Upper lobe of left lung (tissue), 6 donors: ENCODE data around the gene ANKRD10. TPM values are rescaled to one million over a fixed set of nuclear protein-coding genes. Genes with fewer than 3 reads are reported as not detected.

ENCODE experiments used
- ATAC-seq, 2 donors: fragments of 200-7000 bp; cut with Tn5 transposase; one replicate each; pipeline ENCODE4 v1.9.1; 2022; ENCODE audit warnings: mild to moderate bottlenecking in 2 of 2, moderate library complexity in 2 of 2; ENCODE audit not compliant: low FRiP score in 2 of 2
- DNase-seq, 2 donors: peaks; one replicate each; pipeline ENCODE4 v3.0.0-alpha.2; 2019 to 2020
- H3K27ac ChIP-seq, 4 donors: fragments of 200-600 bp; sonication (generic); one replicate each; pipeline ENCODE4 v1.5.1; 2016 to 2019
- H3K27me3 ChIP-seq, 4 donors: fragments of 200-600 bp; sonication (generic); one replicate each; pipeline ENCODE4 v1.5.1; 2017 to 2019
- H3K36me3 ChIP-seq, 4 donors: fragments of 200-600 bp; sonication (generic); one replicate each; pipeline ENCODE4 v1.5.1; 2016 to 2019
- H3K4me1 ChIP-seq, 4 donors: fragments of 200-600 bp; sonication (generic); one replicate each; pipeline ENCODE4 v1.5.1; 2018 to 2019
- H3K4me3 ChIP-seq, 4 donors: fragments of 200-600 bp; sonication (generic); one replicate each; pipeline ENCODE4 v1.5.1; 2017 to 2019; ENCODE audit warnings: mild to moderate bottlenecking in 2 of 4, moderate library complexity in 1 of 4
- H3K9me3 ChIP-seq, 4 donors: fragments of 200-600 bp; sonication (generic); one replicate each; pipeline ENCODE4 v1.5.1; 2018 to 2019
- CTCF ChIP-seq, 6 experiments: fragments of 450-650 bp in 4 of 6; fragments of 200-600 bp in 2 of 6; sonication (generic) in 2 of 6; IDR thresholded peaks; one replicate each; pipeline ENCODE4 v1.5.1; 2016 to 2019; ENCODE audit warnings: antibody characterized with exemption in 6 of 6
- EP300 ChIP-seq, 4 donors: sonication (generic); formaldehyde crosslinking; IDR thresholded peaks; one replicate each; pipeline ENCODE4 v1.5.1; 2017; ENCODE audit warnings: antibody characterized with exemption in 4 of 4, control low read depth in 2 of 4
- POLR2A ChIP-seq, 4 donors: fragments of 450-650 bp; IDR thresholded peaks; one replicate each; pipeline ENCODE4 v1.5.1; 2016 to 2017; ENCODE audit warnings: antibody characterized with exemption in 4 of 4, mild to moderate bottlenecking in 2 of 4
- POLR2AphosphoS5 ChIP-seq, 2 donors: sonication (generic); formaldehyde crosslinking; IDR thresholded peaks; one replicate each; pipeline ENCODE4 v1.5.1; 2017; ENCODE audit warnings: antibody characterized with exemption in 2 of 2
- WGBS, 2 donors: methylation state at CpG; one replicate each; pipeline ENCODE4 v1.1.5; 2017 to 2018; 5-methylcytosine and 5-hydroxymethylcytosine counted together
- total RNA-seq, 6 donors: library from RNA; depleted of rRNA in 4 of 6; stranded (reverse); fragments of >200 nt in 4 of 6; gene quantifications; one replicate each; pipeline versions ENCODE4 v1.1.0 to v1.2.1, GENCODE V29; 2016 to 2021
- donor health status: DM: no; HTN: no; CAD: no; lungs with moderate emphysema.
- donor health status: DM: no; HTN: yes; CAD: no; lungs with severe emphysema.

The ANKRD10 gene
- total RNA-seq, 6 donors from 2014 or later = 91.4 to 190 (median 107) TPM

DNA sequence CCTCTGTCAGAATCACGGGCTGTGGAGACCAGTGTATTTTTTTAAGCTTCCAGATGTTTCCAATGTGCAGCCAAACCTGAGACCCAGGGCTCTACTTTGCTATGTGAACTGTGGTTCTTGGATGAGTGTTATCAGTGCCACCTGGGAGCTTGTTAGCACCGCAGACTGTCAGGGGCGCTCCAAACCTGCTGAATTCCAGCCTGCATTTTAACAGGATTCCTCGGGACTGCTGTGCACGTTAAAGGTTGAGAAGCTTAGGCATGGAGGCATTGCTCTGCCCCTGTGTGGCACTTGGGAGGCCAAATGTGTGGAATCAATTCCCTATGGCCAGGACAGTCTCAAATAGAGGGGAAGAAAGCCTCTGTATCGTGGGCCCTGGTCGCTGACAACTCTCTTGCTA is 80.3 kb downstream of the ANKRD10 start:
- 80 to 87% methylated on average over 7 of the region's 7 CpGs for WGBS, 2 donors
- TF ChIP-seq POLR2AphosphoS5 (IDR thresholded peaks at IDR 0.05) (no peak), EP300 (IDR thresholded peaks at IDR 0.05) (no peak), CTCF (IDR thresholded peaks at IDR 0.05) (no peak), POLR2A (IDR thresholded peaks at IDR 0.05) (no peak)
- Histone ChIP-seq H3K36me3 (no peaks in the 10 kb centered on the region), H3K27me3 (no peaks in the 10 kb centered on the region), H3K27ac (no peak overlapping the region), H3K4me3 (no peak overlapping the region), H3K4me1 (no peaks in the 10 kb centered on the region), H3K9me3 (no peaks in the 10 kb centered on the region)
- no peak for DNase-seq
- no peak for ATAC-seq

- Histone ChIP-seq H3K4me1 (no peaks in the 10 kb centered on the region), H3K36me3 (no peaks in the 10 kb centered on the region), H3K27me3 (no peaks in the 10 kb centered on the region), H3K4me3 (no peak overlapping the region), H3K27ac (no peak overlapping the region), H3K9me3 (no peaks in the 10 kb centered on the region)
- WGBS, 2 donors = 71 to 78% methylated on average over 7 to 10 of the region's 10 CpGs
- ATAC-seq = no peak
- DNase-seq = peak in 1 of 2 donors; percentile 22
- TF ChIP-seq POLR2AphosphoS5 (IDR thresholded peaks at IDR 0.05) = no peak
- no peak for TF ChIP-seq POLR2A (IDR thresholded peaks at IDR 0.05)
- no peak for TF ChIP-seq CTCF (IDR thresholded peaks at IDR 0.05)
- TF ChIP-seq EP300 (IDR thresholded peaks at IDR 0.05) = no peak
Measured at GRCh38 chr13:110832531-110832930, 82.3 kb downstream of the ANKRD10 start.

GRCh38 chr13:110832205-110832479 is 82.7 kb downstream of the ANKRD10 start:
- 83 to 91% methylated on average over 3 of the region's 3 CpGs for WGBS, 2 donors
- no peaks in the 10 kb centered on the region for H3K9me3 ChIP-seq
- no peak overlapping the region for H3K27ac ChIP-seq
- H3K27me3 ChIP-seq = no peaks in the 10 kb centered on the region
- H3K4me1 ChIP-seq = no peaks in the 10 kb centered on the region
- H3K4me3 ChIP-seq = no peak overlapping the region
- TF ChIP-seq POLR2AphosphoS5 (IDR thresholded peaks at IDR 0.05) (no peak), EP300 (IDR thresholded peaks at IDR 0.05) (no peak), CTCF (IDR thresholded peaks at IDR 0.05) (no peak), POLR2A (IDR thresholded peaks at IDR 0.05) (no peak)
- DNase-seq = no peak
- ATAC-seq = no peak
- no peaks in the 10 kb centered on the region for H3K36me3 ChIP-seq

GRCh38 chr13:110831437-110832204 is 83.2 kb downstream of the ANKRD10 start:
- ATAC-seq (peak in 1 of 2 donors; percentile 27), DNase-seq (peak in 1 of 2 donors; percentile 46)

More at GRCh38 chr13:110831437-110832204, 83.2 kb downstream of the ANKRD10 start:
- no peaks in the 10 kb centered on the region for H3K4me1 ChIP-seq
- no peak overlapping the region for H3K27ac ChIP-seq
- H3K9me3 ChIP-seq = no peaks in the 10 kb centered on the region
- no peaks in the 10 kb centered on the region for H3K36me3 ChIP-seq
- no peaks in the 10 kb centered on the region for H3K27me3 ChIP-seq
- TF ChIP-seq POLR2AphosphoS5 (IDR thresholded peaks at IDR 0.05) (no peak), POLR2A (IDR thresholded peaks at IDR 0.05) (no peak), EP300 (IDR thresholded peaks at IDR 0.05) (no peak), CTCF (IDR thresholded peaks at IDR 0.05) (no peak)
- H3K4me3 ChIP-seq = no peak overlapping the region
- 91 to 93% methylated on average over 11 to 14 of the region's 14 CpGs for WGBS, 2 donors
